Measurements from ENCODE around the gene DCLK3. TPM values are rescaled to one million over a fixed set of nuclear protein-coding genes. Genes with fewer than 3 reads are reported as not detected.

DCLK3 gene
- total RNA-seq, 2 donors from 2014 or later: 0.08 to 0.15 TPM

DNA sequence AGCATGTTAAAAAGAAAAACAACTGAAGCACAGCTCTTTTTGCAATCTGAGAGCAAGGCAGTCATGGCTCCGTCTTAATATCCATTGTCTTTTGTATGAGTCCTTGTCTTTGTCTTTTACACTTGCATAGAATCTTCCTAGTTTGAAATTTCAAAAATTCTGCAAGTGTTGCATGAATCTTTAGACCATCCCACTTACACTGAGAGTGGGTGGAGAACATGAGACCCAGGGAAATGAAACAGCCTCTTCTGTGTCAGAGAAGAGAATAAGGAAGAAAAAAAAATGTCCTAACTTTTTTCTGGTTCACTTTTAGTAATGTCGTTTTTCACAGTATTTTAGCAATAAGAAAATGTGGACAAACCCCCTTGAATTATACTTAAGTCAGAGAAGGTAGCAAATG, 12.1 kb upstream of the DCLK3 start:
- no peak for DNase-seq (ENCODE audit: low spot score)
- Histone ChIP-seq H3K4me3 (no peak overlapping the region), H3K27me3 (no peaks in the 10 kb centered on the region), H3K4me1 (no peaks in the 10 kb centered on the region), H3K9me3 (no peaks in the 10 kb centered on the region), H3K36me3 (no peaks in the 10 kb centered on the region), H3K27ac (no peak overlapping the region)
- TF ChIP-seq, protein P1, sequence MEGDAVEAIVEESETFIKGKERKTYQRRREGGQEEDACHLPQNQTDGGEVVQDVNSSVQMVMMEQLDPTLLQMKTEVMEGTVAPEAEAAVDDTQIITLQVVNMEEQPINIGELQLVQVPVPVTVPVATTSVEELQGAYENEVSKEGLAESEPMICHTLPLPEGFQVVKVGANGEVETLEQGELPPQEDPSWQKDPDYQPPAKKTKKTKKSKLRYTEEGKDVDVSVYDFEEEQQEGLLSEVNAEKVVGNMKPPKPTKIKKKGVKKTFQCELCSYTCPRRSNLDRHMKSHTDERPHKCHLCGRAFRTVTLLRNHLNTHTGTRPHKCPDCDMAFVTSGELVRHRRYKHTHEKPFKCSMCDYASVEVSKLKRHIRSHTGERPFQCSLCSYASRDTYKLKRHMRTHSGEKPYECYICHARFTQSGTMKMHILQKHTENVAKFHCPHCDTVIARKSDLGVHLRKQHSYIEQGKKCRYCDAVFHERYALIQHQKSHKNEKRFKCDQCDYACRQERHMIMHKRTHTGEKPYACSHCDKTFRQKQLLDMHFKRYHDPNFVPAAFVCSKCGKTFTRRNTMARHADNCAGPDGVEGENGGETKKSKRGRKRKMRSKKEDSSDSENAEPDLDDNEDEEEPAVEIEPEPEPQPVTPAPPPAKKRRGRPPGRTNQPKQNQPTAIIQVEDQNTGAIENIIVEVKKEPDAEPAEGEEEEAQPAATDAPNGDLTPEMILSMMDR (IDR thresholded peaks at IDR 0.05): no peak

DNA sequence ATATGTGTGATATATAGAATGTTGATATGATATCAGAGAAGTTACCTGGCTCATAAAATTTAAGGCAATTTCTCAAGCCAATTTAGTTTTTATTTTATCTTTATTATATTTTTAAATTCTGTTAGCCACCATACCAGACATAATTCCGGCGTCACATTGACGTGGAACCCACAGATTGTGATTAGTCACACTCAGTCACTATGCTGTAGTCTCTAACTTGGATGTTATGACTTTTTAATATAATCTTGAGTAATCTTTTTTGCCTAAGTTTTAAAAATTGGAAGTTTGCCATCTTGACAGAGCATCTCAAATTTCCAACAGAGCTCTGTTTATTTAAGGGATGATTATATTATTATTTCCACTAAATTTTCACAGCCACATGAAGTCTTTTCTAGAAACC, 9.7 kb upstream of the DCLK3 start:
- Histone ChIP-seq H3K4me3 (no peak overlapping the region), H3K27me3 (no peaks in the 10 kb centered on the region), H3K4me1 (no peaks in the 10 kb centered on the region), H3K9me3 (no peaks in the 10 kb centered on the region), H3K27ac (no peak overlapping the region), H3K36me3 (no peaks in the 10 kb centered on the region)
- TF ChIP-seq, protein P1 (IDR thresholded peaks at IDR 0.05): no peak
- DNase-seq (ENCODE audit: low spot score): no peak

DNA sequence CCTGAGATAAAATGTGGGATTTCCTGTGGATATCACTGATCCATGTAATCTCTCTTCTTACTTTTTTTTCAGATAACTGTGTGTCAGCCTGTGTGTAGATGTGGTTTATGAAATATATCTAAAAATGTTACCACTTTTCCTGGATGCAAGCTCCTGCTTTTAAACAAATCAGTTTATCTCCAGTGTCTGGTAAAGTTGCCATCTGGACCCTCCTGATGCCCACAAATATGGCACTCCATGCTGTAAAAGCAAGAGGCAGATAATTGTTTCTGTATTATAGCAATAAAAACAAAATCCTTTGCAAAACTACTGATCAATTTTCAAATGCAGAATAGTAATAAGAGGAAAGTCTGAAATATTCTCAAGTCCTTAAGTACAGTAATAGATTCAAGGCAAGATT, 7.6 kb upstream of the DCLK3 start:
- Histone ChIP-seq H3K27me3 (no peaks in the 10 kb centered on the region), H3K27ac (no peak overlapping the region), H3K36me3 (no peaks in the 10 kb centered on the region), H3K4me1 (no peaks in the 10 kb centered on the region), H3K9me3 (no peaks in the 10 kb centered on the region), H3K4me3 (no peak overlapping the region)
- TF ChIP-seq, protein P1 (IDR thresholded peaks at IDR 0.05): no peak
- no peak for DNase-seq (ENCODE audit: low spot score)

DNA sequence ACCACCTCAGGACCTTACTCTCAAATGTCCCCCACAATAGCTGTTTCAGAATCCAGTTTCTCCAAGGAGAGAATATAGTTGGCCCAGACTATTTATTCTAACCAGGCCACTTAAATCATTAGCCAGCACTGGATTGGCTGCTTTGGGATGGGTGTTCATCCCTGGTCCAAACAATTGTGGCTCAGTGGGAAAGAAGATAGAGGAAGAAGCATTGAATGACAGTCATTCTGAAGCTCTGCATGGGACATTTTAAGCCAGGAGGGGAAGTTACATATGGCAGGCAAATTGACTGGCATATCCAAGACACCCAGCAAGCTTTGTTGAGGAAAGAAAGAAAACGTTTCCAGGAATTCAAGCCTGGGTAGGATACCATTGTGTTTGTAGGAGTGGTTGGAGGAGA, 5.6 kb upstream of the DCLK3 start:
- Histone ChIP-seq H3K4me3 (no peak overlapping the region), H3K36me3 (no peaks in the 10 kb centered on the region), H3K9me3 (no peaks in the 10 kb centered on the region), H3K27ac (no peak overlapping the region), H3K4me1 (no peaks in the 10 kb centered on the region), H3K27me3 (no peaks in the 10 kb centered on the region)
- DNase-seq (ENCODE audit: low spot score): no peak
- TF ChIP-seq, protein P1 (IDR thresholded peaks at IDR 0.05): no peak

DNA sequence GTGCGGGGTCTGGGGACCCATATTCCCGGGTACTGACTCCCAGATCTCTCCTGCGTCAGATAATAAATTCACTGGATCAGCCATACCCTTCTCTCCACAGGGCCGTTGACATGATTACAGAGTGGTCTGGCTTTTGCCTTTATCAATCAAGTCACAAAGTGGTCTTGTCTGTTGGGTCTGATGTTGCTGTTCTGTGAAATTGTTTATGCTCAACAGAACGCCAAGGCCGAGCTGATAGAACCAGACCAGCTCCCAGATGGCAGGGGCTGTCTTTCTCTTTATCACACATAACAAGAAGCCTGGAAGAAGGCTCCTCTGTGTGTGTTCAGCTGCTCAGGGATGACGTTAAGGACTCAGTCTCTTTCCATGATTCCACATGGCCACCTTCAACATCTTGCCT, 751 bp upstream of the DCLK3 start:
- H3K9me3 ChIP-seq: no peaks in the 10 kb centered on the region
- TF ChIP-seq, protein P1 (IDR thresholded peaks at IDR 0.05): no peak

DNA sequence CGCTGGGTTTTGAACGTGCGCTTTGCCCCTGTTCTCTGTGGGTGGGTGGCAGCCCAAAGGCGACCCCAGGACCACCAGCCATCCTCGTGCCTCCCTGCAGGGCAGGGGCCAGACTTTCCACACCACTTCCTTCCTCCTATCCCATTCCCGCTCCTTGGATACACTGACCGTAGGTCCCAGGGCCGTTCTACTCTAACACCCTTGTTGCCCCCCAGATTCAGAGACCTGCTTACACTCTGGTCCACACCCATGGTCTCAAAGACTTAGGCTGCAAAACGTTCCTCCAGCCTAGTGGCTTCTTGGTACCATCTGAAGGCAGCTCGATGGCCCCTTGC, 318 bp upstream of the DCLK3 start:
- Histone ChIP-seq H3K9me3 (no peaks in the 10 kb centered on the region), H3K27ac (no peak overlapping the region), H3K4me3 (peak overlapping the region in 1 of 2 donors; percentile 46), H3K27me3 (peaks cover 0 to 6% of the 10 kb centered on the region in 2 donors), H3K4me1 (peaks cover 0 to 4% of the 10 kb centered on the region in 2 donors), H3K36me3 (no peaks in the 10 kb centered on the region)
- TF ChIP-seq, protein P1 (IDR thresholded peaks at IDR 0.05): no peak
- DNase-seq (ENCODE audit: low spot score): no peak

More for the DNA sequence above, 751 bp upstream of the DCLK3 start:
- peaks cover 0 to 6% of the 10 kb centered on the region in 2 donors for H3K27me3 ChIP-seq
- peaks cover 0 to 4% of the 10 kb centered on the region in 2 donors for H3K4me1 ChIP-seq
- no peak for DNase-seq (ENCODE audit: low spot score)
- no peak overlapping the region for H3K27ac ChIP-seq
- H3K36me3 ChIP-seq: no peaks in the 10 kb centered on the region
- H3K4me3 ChIP-seq: no peak overlapping the region
